Smooth muscle cell (in vitro differentiated cells): ENCODE results near the gene HCN4. TPM values are rescaled to one million over a fixed set of nuclear protein-coding genes. Genes with fewer than 3 reads are reported as not detected.
A peak's percentile ranks its signal among the peaks of the same experiment; 100 is the strongest.

Experiments
- DNase-seq: peaks from one replicate; lab custom pipeline; 2025; ENCODE audit not compliant: unreplicated experiment; lab: John Stamatoyannopoulos, UW
- H2AFZ ChIP-seq: fragments of 200-600 bp; sonication (generic); 2 replicates; pipeline ENCODE4 v1.6.0; 2016; ENCODE audit warnings: antibody characterized with exemption, low read depth, mild to moderate bottlenecking
- H3F3A ChIP-seq: fragments of 200-600 bp; sonication (generic); 2 replicates; pipeline ENCODE4 v1.6.0; 2017; ENCODE audit warnings: antibody characterized with exemption, low read depth
- H3K27ac ChIP-seq: fragments of 200-600 bp; sonication (generic); 2 replicates; pipeline ENCODE4 v1.5.1; 2016; ENCODE audit warnings: low read depth, mild to moderate bottlenecking
- H3K27me3 ChIP-seq: fragments of 200-600 bp; sonication (generic); 2 replicates; pipeline ENCODE4 v1.6.1; 2016; ENCODE audit warnings: low read depth, mild to moderate bottlenecking
- H3K36me3 ChIP-seq: fragments of 200-600 bp; sonication (generic); 2 replicates; pipeline ENCODE4 v1.5.1; 2016; ENCODE audit warnings: low read depth
- H3K4me1 ChIP-seq: fragments of 200-600 bp; sonication (generic); 2 replicates; pipeline ENCODE4 v1.5.1; 2016; ENCODE audit warnings: low read depth
- H3K4me2 ChIP-seq: fragments of 200-600 bp; sonication (generic); 2 replicates; pipeline ENCODE4 v1.6.0; 2016; ENCODE audit warnings: mild to moderate bottlenecking
- H3K4me3 ChIP-seq: fragments of 200-600 bp; sonication (generic); 2 replicates; pipeline ENCODE4 v1.5.1; 2016; ENCODE audit warnings: mild to moderate bottlenecking
- H3K79me2 ChIP-seq: fragments of 200-600 bp; sonication (generic); 2 replicates; pipeline ENCODE4 v1.6.0; 2016; ENCODE audit warnings: low read depth, mild to moderate bottlenecking
- H3K9ac ChIP-seq: fragments of 200-600 bp; sonication (generic); 2 replicates; pipeline ENCODE4 v1.6.0; 2016; ENCODE audit warnings: low read depth
- H3K9me3 ChIP-seq: fragments of 200-600 bp; sonication (generic); replicated peaks from 2 replicates; pipeline ENCODE4 v1.5.1; 2016; ENCODE audit warnings: low read depth
- H4K20me1 ChIP-seq: fragments of 200-600 bp; sonication (generic); 2 replicates; pipeline ENCODE4 v1.6.0; 2016; ENCODE audit warnings: low read depth
- WGBS: methylation state at CpG from one replicate; pipeline ENCODE4 v1.1.7; 2016; ENCODE audit warnings: low lambda C conversion rate; 5-methylcytosine and 5-hydroxymethylcytosine counted together
- polyA plus RNA-seq: library from polyadenylated mRNA; unstranded; fragments of >200 nt; fragmentation: Nextera tagmentation; extraction: Ambion mirVana; gene quantifications from 2 replicates; pipeline ENCODE4 v1.2.1, GENCODE V29; 2016
- total RNA-seq: library from RNA; depleted of rRNA; stranded (reverse); fragments of >200 nt; gene quantifications from 2 replicates; pipeline ENCODE4 v1.2.3, GENCODE V29; 2014
- TF ChIP-seq, protein P1 (sequence below): fragments of 200-600 bp; sonication (generic); IDR thresholded peaks from 2 replicates; pipeline ENCODE4 v1.5.1; 2017; ENCODE audit warnings: borderline replicate concordance, mild to moderate bottlenecking, antibody characterized with exemption; ENCODE audit not compliant: insufficient read depth, poor library complexity, severe bottlenecking

Gene HCN4
- total and polyA plus RNA-seq, 2 experiments from 2014 or later, result 0.07 TPM; not detected in 1

DNA sequence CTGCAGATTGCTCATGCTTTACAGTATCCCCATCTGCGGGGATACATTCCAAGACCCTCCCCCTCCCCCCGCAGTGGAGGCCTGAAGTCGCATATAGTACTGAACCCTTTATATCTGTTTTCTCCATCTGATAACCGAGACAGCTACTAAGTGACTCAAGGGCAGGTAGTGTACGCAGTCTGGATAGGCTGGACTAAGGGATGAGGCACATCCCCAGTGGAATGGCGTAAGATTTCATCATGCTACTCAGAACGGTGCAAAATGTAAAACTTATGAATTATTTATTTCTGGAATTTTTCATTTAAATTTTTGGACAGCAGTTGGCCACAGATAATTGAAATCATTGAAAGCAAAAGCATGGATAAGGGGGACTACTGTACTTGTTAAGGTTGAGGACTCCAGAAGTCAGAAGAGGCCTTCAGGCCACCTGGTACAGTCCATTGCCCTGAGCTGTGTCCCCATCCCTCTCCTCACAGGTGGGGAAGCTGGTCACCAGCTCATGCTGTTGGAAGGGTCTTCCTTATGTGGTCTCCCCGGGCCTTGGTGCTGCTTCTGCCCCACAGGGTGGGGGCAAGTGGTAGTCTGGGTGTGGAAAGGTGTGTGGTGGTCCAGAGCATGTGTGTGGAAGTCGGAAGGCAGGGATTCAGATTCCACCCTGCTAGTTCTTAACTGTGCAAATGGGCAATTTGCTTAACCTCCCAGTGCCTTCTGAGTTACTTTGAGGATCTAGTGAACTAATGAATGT lies 72.0 kb downstream of the HCN4 start:
- no peaks in the 10 kb centered on the region for H3K4me1 ChIP-seq
- H3K27ac ChIP-seq, result no peak overlapping the region
- H3K27me3 ChIP-seq, result no peaks in the 10 kb centered on the region
- no peak overlapping the region for H3K9ac ChIP-seq
- H3K4me3 ChIP-seq, result no peak overlapping the region
- DNase-seq, result no peak
- WGBS, result 79% methylated on average over 9 of the region's 9 CpGs
- TF ChIP-seq, protein P1, sequence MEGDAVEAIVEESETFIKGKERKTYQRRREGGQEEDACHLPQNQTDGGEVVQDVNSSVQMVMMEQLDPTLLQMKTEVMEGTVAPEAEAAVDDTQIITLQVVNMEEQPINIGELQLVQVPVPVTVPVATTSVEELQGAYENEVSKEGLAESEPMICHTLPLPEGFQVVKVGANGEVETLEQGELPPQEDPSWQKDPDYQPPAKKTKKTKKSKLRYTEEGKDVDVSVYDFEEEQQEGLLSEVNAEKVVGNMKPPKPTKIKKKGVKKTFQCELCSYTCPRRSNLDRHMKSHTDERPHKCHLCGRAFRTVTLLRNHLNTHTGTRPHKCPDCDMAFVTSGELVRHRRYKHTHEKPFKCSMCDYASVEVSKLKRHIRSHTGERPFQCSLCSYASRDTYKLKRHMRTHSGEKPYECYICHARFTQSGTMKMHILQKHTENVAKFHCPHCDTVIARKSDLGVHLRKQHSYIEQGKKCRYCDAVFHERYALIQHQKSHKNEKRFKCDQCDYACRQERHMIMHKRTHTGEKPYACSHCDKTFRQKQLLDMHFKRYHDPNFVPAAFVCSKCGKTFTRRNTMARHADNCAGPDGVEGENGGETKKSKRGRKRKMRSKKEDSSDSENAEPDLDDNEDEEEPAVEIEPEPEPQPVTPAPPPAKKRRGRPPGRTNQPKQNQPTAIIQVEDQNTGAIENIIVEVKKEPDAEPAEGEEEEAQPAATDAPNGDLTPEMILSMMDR, result no peak
- no peaks in the 10 kb centered on the region for H4K20me1 ChIP-seq
- no peaks in the 10 kb centered on the region for H3K9me3 ChIP-seq
- H2AFZ ChIP-seq, result no peak overlapping the region
- no peaks in the 10 kb centered on the region for H3K79me2 ChIP-seq
- no peak overlapping the region for H3K4me2 ChIP-seq
- no peaks in the 10 kb centered on the region for H3F3A ChIP-seq
- H3K36me3 ChIP-seq, result no peaks in the 10 kb centered on the region

DNA sequence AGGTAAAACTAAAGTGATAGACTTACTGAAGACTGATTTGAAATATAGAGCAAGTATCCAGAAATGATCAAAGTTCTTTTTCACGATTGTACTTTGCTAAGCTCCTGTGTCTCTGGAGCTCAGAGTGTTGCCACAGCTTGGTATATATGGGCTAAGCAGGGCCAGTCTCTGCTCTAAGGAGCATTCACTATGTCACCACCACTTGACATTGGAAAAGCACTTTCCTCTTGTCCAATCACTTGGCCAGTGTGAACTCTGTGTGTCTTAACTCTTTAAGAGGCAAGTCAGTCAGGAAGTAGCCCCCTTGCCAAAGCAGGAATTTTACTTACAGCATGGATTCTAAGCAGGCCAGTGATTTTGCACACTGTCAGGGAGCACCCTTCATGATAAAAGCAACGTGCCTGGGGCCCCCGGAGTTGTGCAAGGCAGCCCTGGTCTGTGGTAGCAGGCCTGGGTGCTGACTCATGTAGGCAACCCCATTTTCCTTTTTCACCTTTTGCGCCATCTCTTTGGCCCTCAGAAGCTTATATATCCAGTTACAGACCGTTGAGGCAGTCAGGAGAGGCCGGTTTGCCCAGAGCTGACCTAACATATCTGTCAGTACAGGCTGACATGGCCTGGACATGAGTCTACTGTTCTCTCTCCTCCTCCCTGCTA lies 73.0 kb downstream of the HCN4 start:
- no peaks in the 10 kb centered on the region for H3K36me3 ChIP-seq
- H4K20me1 ChIP-seq, result no peaks in the 10 kb centered on the region
- no peaks in the 10 kb centered on the region for H3K27me3 ChIP-seq
- H3F3A ChIP-seq, result no peaks in the 10 kb centered on the region
- DNase-seq, result no peak
- H3K9ac ChIP-seq, result no peak overlapping the region
- peak overlapping the region; percentile 2 for H3K4me2 ChIP-seq
- no peak overlapping the region for H2AFZ ChIP-seq
- 44% methylated on average over 6 of the region's 6 CpGs for WGBS
- no peaks in the 10 kb centered on the region for H3K79me2 ChIP-seq
- no peak overlapping the region for H3K27ac ChIP-seq
- H3K9me3 ChIP-seq, result no peaks in the 10 kb centered on the region
- no peak overlapping the region for H3K4me3 ChIP-seq
- TF ChIP-seq, protein P1, result no peak
- H3K4me1 ChIP-seq, result no peaks in the 10 kb centered on the region

DNA sequence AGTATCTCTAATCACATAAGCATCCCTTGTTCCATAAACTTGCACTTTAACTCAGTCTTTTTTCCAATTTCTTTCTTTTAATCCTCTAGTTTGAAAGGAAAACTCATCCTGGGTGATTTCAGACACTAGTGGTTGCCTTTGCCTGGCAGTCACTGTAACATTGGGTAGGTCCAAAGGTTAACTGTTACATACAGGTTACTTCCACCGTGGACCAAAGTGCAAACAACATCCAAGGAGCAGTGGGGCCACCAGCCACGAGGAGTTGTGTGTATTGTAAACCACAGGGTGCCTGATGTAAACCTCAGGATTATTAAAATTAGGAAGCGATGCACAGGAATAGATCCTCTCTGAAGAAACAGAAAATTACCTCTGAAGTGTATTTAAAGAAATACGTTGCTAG lies 75.0 kb downstream of the HCN4 start:
- Histone ChIP-seq H4K20me1 (no peaks in the 10 kb centered on the region), H3K27me3 (no peaks in the 10 kb centered on the region), H3K27ac (no peak overlapping the region), H3K79me2 (no peaks in the 10 kb centered on the region), H2AFZ (no peak overlapping the region), H3K9me3 (no peaks in the 10 kb centered on the region), H3F3A (no peaks in the 10 kb centered on the region), H3K36me3 (no peaks in the 10 kb centered on the region), H3K4me3 (no peak overlapping the region), H3K4me2 (no peak overlapping the region), H3K4me1 (no peaks in the 10 kb centered on the region), H3K9ac (no peak overlapping the region)
- DNase-seq, result no peak
- WGBS, result 89% methylated on average over 4 of the region's 4 CpGs
- TF ChIP-seq, protein P1, result no peak
